HEK293 (cell line): ENCODE results near the gene TARDBP.
A peak's percentile ranks its signal among the peaks of the same experiment; 100 is the strongest.

Source experiments
- CTCF ChIA-PET: fragments of 350-600 bp; formaldehyde crosslinking; extraction: SDS; loops from one replicate; lab custom pipeline; 2021; ENCODE audit warnings: antibody characterized with exemption; lab: Yijun Ruan, JAX
- POLR2A ChIA-PET: fragments of 300-600 bp; formaldehyde crosslinking; extraction: SDS; loops from one replicate; lab custom pipeline; 2020; ENCODE audit warnings: antibody characterized with exemption, inconsistent platforms; lab: Yijun Ruan, JAX
- H3K27ac ChIP-seq: fragments of 200-500 bp; sonication (Bioruptor generic); 2 replicates; pipeline ENCODE4 v1.5.1; 2014; ENCODE audit warnings: low read depth, low read length, control low read depth, inconsistent platforms; ENCODE audit errors: extremely low read depth
- H3K36me3 ChIP-seq, 2 experiments: fragments of 200-500 bp in 1 of 2; sonication (Bioruptor generic) in 1 of 2; 1 replicate in 1 of 2; 2 replicates in 1 of 2; pipeline ENCODE4 v1.5.1; 2014 to 2017; ENCODE audit warnings: inconsistent platforms in 2 of 2, low read length in 2 of 2; ENCODE audit not compliant: control insufficient read depth in 2 of 2, insufficient read depth in 1 of 2
- H3K4me1 ChIP-seq: fragments of 200-500 bp; sonication (Bioruptor generic); 2 replicates; pipeline ENCODE4 v1.5.1; 2014; ENCODE audit warnings: mild to moderate bottlenecking, low read length, inconsistent platforms; ENCODE audit not compliant: control insufficient read depth, insufficient read depth
- H3K4me3 ChIP-seq: 2 replicates; pipeline ENCODE4 v1.5.1; 2011; ENCODE audit warnings: low read depth, mild to moderate bottlenecking, control low read depth, low read length, moderate library complexity
- H3K9me3 ChIP-seq: fragments of 200-500 bp; sonication (Bioruptor generic); 2 replicates; pipeline ENCODE4 v1.5.1; 2014; ENCODE audit warnings: low read depth, low read length, inconsistent platforms; ENCODE audit not compliant: control insufficient read depth, insufficient read depth
- HOXA7 ChIP-seq: sonication (generic); formaldehyde crosslinking; IDR thresholded peaks from 2 replicates; pipeline ENCODE4 v1.8.1; 2022; ENCODE audit warnings: missing genetic modification reagents, borderline replicate concordance
- MZF1 ChIP-seq: fragments of 450-650 bp; formaldehyde crosslinking; IDR thresholded peaks from 2 replicates; pipeline ENCODE4 v1.5.1; 2017; ENCODE audit warnings: missing biosample characterization, missing genetic modification characterization, borderline replicate concordance
- SP7 ChIP-seq: fragments of 450-650 bp; formaldehyde crosslinking; IDR thresholded peaks from 2 replicates; pipeline ENCODE4 v1.5.1; 2016; ENCODE audit warnings: missing biosample characterization, missing genetic modification characterization
- ZBTB17 ChIP-seq: fragments of 450-650 bp; formaldehyde crosslinking; IDR thresholded peaks from 2 replicates; pipeline ENCODE4 v1.5.1; 2016; ENCODE audit warnings: missing biosample characterization, missing genetic modification characterization
- ZBTB7A ChIP-seq: fragments of 450-650 bp; formaldehyde crosslinking; IDR thresholded peaks from 2 replicates; pipeline ENCODE4 v1.5.1; 2016; ENCODE audit warnings: low read depth, missing biosample characterization, missing genetic modification characterization
- ZFP41 ChIP-seq: fragments of 450-650 bp; formaldehyde crosslinking; IDR thresholded peaks from 2 replicates; pipeline ENCODE4 v1.5.1; 2016; ENCODE audit warnings: missing biosample characterization, missing genetic modification characterization, borderline replicate concordance
- ZNF140 ChIP-seq: fragments of 450-650 bp; formaldehyde crosslinking; IDR thresholded peaks from 2 replicates; pipeline ENCODE4 v1.5.1; 2016; ENCODE audit warnings: missing biosample characterization, missing genetic modification characterization
- ZNF174 ChIP-seq: fragments of 450-650 bp; formaldehyde crosslinking; IDR thresholded peaks from 2 replicates; pipeline ENCODE4 v1.5.0; 2017; ENCODE audit warnings: missing biosample characterization, mild to moderate bottlenecking, missing genetic modification characterization
- ZNF214 ChIP-seq: fragments of 450-650 bp; formaldehyde crosslinking; IDR thresholded peaks from 2 replicates; pipeline ENCODE4 v1.5.1; 2017; ENCODE audit warnings: missing biosample characterization, mild to moderate bottlenecking, missing genetic modification characterization, borderline replicate concordance
- ZNF23 ChIP-seq: fragments of 450-650 bp; formaldehyde crosslinking; IDR thresholded peaks from 2 replicates; pipeline ENCODE4 v1.5.1; 2016; ENCODE audit warnings: missing biosample characterization, missing genetic modification characterization, borderline replicate concordance
- ZNF248 ChIP-seq: fragments of 450-650 bp; formaldehyde crosslinking; IDR thresholded peaks from 2 replicates; pipeline ENCODE4 v1.5.1; 2017; ENCODE audit warnings: missing biosample characterization, missing genetic modification characterization
- ZNF398 ChIP-seq: fragments of 450-650 bp; formaldehyde crosslinking; IDR thresholded peaks from 2 replicates; pipeline ENCODE4 v1.5.1; 2017; ENCODE audit warnings: missing biosample characterization, missing genetic modification characterization
- ZNF433 ChIP-seq: fragments of 450-650 bp; formaldehyde crosslinking; IDR thresholded peaks from 2 replicates; pipeline ENCODE4 v1.5.1; 2016; ENCODE audit warnings: missing biosample characterization, missing genetic modification characterization, low read depth
- ZNF510 ChIP-seq: fragments of 450-650 bp; formaldehyde crosslinking; IDR thresholded peaks from 2 replicates; pipeline ENCODE4 v1.5.1; 2018; ENCODE audit warnings: mild to moderate bottlenecking, missing genetic modification characterization, missing biosample characterization; ENCODE audit not compliant: insufficient replicate concordance
- ZNF521 ChIP-seq: fragments of 450-650 bp; formaldehyde crosslinking; IDR thresholded peaks from 2 replicates; pipeline ENCODE4 v1.5.1; 2017; ENCODE audit warnings: missing biosample characterization, mild to moderate bottlenecking, missing genetic modification characterization
- ZNF548 ChIP-seq: fragments of 450-650 bp; formaldehyde crosslinking; IDR thresholded peaks from 2 replicates; pipeline ENCODE4 v1.5.1; 2016; ENCODE audit warnings: missing biosample characterization, missing genetic modification characterization
- ZNF549 ChIP-seq: fragments of 450-650 bp; IDR thresholded peaks from 2 replicates; pipeline ENCODE4 v1.5.1; 2018; ENCODE audit warnings: missing biosample characterization, missing genetic modification characterization, mild to moderate bottlenecking, inconsistent platforms, moderate library complexity
- ZNF561 ChIP-seq: fragments of 450-650 bp; IDR thresholded peaks from 2 replicates; pipeline ENCODE4 v1.5.1; 2018; ENCODE audit warnings: missing biosample characterization, missing genetic modification characterization, borderline replicate concordance
- ZNF596 ChIP-seq: fragments of 450-650 bp; IDR thresholded peaks from 2 replicates; pipeline ENCODE4 v1.5.0; 2018; ENCODE audit warnings: missing biosample characterization, mild to moderate bottlenecking, missing genetic modification characterization, moderate library complexity
- ZNF629 ChIP-seq: fragments of 450-650 bp; formaldehyde crosslinking; IDR thresholded peaks from 2 replicates; pipeline ENCODE4 v1.5.1; 2017; ENCODE audit warnings: missing biosample characterization, missing genetic modification characterization
- ZSCAN16 ChIP-seq: fragments of 450-650 bp; formaldehyde crosslinking; IDR thresholded peaks from 2 replicates; pipeline ENCODE4 v1.5.1; 2016; ENCODE audit warnings: missing biosample characterization, missing genetic modification characterization
- TF ChIP-seq, protein P1 (sequence below): fragments of 450-650 bp; formaldehyde crosslinking; IDR thresholded peaks from 2 replicates; pipeline ENCODE4 v1.5.1; 2016; ENCODE audit warnings: missing biosample characterization, missing genetic modification characterization
- TF ChIP-seq, protein P2 (sequence below): fragments of 450-650 bp; formaldehyde crosslinking; IDR thresholded peaks from 2 replicates; pipeline ENCODE4 v1.5.1; 2016; ENCODE audit warnings: missing biosample characterization, missing genetic modification characterization
- TF ChIP-seq, protein P3 (sequence below): fragments of 450-650 bp; formaldehyde crosslinking; IDR thresholded peaks from 2 replicates; pipeline ENCODE4 v1.5.1; 2017; ENCODE audit warnings: missing biosample characterization, missing genetic modification characterization

The TARDBP gene

GRCh38 chr1:11042065-11042464, 29.6 kb downstream of the TARDBP start (continued):
- TF ChIP-seq ZNF629 (tag by site-specific recombination) (no peak), ZNF23 (tag by site-specific recombination) (no peak), SP7 (tag by site-specific recombination) (no peak), ZNF549 (tag by site-specific recombination) (no peak), ZNF596 (tag by site-specific recombination) (no peak), ZSCAN16 (no peak), ZNF433 (tag by site-specific recombination) (no peak), ZBTB17 (tag by site-specific recombination) (peak; percentile 86)

GRCh38 chr1:11042995-11043874, 30.8 kb downstream of the TARDBP start:
- POLR2A ChIA-PET: interaction anchor here (0.5 kb wide), 1 partner anchor 12 kb away, joined by 4 read pairs; no protein-coding TSS in a partner anchor
- CTCF ChIA-PET: no interaction called here

GRCh38 chr1:11044086-11044848, 31.8 kb downstream of the TARDBP start:
- POLR2A ChIA-PET: no interaction called here
- H3K9me3 ChIP-seq: no peaks in the 10 kb centered on the region
- no peak overlapping the region for H3K4me3 ChIP-seq
- H3K36me3 ChIP-seq: no peaks in the 10 kb centered on the region
- CTCF ChIA-PET: no interaction called here
- no peaks in the 10 kb centered on the region for H3K4me1 ChIP-seq
- no peak overlapping the region for H3K27ac ChIP-seq
- TF ChIP-seq ZNF214: no peak
- TF ChIP-seq MZF1 (tag by site-specific recombination): no peak
- no peak for TF ChIP-seq ZNF398 (tag by site-specific recombination)
- TF ChIP-seq, protein P1, sequence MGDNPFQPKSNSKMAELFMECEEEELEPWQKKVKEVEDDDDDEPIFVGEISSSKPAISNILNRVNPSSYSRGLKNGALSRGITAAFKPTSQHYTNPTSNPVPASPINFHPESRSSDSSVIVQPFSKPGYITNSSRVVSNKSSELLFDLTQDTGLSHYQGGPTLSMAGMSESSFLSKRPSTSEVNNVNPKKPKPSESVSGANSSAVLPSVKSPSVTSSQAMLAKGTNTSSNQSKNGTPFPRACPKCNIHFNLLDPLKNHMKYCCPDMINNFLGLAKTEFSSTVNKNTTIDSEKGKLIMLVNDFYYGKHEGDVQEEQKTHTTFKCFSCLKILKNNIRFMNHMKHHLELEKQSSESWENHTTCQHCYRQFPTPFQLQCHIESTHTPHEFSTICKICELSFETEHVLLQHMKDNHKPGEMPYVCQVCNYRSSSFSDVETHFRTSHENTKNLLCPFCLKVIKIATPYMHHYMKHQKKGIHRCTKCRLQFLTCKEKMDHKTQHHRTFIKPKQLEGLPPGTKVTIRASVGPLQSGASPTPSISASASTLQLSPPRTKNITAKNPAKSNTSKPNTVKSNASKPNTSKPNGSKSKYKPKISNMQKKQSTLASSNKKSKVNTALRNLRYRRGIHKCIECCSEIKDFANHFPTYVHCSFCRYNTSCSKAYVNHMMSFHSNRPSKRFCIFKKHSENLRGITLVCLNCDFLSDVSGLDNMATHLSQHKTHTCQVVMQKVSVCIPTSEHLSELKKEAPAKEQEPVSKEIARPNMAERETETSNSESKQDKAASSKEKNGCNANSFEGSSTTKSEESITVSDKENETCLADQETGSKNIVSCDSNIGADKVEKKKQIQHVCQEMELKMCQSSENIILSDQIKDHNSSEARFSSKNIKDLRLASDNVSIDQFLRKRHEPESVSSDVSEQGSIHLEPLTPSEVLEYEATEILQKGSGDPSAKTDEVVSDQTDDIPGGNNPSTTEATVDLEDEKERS: no peak
- TF ChIP-seq ZNF248: no peak
- no peak for TF ChIP-seq ZNF549 (tag by site-specific recombination)
- TF ChIP-seq ZNF521: no peak

More at GRCh38 chr1:11042995-11043874, 30.8 kb downstream of the TARDBP start:
- H3K27ac ChIP-seq: no peak overlapping the region
- TF ChIP-seq ZNF548 (tag by site-specific recombination) (no peak), ZNF140 (tag by site-specific recombination) (no peak), ZNF174 (tag by site-specific recombination) (no peak), ZNF561 (no peak), HOXA7 (CRISPR knock-in tag) (no peak), ZNF510 (tag by site-specific recombination) (no peak), ZBTB7A (tag by site-specific recombination) (no peak), ZNF521 (no peak), ZFP41 (tag by site-specific recombination) (no peak)
- TF ChIP-seq, protein P2, sequence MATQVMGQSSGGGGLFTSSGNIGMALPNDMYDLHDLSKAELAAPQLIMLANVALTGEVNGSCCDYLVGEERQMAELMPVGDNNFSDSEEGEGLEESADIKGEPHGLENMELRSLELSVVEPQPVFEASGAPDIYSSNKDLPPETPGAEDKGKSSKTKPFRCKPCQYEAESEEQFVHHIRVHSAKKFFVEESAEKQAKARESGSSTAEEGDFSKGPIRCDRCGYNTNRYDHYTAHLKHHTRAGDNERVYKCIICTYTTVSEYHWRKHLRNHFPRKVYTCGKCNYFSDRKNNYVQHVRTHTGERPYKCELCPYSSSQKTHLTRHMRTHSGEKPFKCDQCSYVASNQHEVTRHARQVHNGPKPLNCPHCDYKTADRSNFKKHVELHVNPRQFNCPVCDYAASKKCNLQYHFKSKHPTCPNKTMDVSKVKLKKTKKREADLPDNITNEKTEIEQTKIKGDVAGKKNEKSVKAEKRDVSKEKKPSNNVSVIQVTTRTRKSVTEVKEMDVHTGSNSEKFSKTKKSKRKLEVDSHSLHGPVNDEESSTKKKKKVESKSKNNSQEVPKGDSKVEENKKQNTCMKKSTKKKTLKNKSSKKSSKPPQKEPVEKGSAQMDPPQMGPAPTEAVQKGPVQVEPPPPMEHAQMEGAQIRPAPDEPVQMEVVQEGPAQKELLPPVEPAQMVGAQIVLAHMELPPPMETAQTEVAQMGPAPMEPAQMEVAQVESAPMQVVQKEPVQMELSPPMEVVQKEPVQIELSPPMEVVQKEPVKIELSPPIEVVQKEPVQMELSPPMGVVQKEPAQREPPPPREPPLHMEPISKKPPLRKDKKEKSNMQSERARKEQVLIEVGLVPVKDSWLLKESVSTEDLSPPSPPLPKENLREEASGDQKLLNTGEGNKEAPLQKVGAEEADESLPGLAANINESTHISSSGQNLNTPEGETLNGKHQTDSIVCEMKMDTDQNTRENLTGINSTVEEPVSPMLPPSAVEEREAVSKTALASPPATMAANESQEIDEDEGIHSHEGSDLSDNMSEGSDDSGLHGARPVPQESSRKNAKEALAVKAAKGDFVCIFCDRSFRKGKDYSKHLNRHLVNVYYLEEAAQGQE (tag by site-specific recombination): no peak
- TF ChIP-seq, protein P3, sequence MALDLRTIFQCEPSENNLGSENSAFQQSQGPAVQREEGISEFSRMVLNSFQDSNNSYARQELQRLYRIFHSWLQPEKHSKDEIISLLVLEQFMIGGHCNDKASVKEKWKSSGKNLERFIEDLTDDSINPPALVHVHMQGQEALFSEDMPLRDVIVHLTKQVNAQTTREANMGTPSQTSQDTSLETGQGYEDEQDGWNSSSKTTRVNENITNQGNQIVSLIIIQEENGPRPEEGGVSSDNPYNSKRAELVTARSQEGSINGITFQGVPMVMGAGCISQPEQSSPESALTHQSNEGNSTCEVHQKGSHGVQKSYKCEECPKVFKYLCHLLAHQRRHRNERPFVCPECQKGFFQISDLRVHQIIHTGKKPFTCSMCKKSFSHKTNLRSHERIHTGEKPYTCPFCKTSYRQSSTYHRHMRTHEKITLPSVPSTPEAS: no peak
- TF ChIP-seq, all 188 proteins: peak for 0
- H3K4me3 ChIP-seq: no peak overlapping the region
- no peaks in the 10 kb centered on the region for H3K9me3 ChIP-seq
- no peaks in the 10 kb centered on the region for H3K36me3 ChIP-seq
- H3K4me1 ChIP-seq: no peaks in the 10 kb centered on the region
